Endodermal cell (in vitro differentiated cells): ENCODE measurements around the gene KCNIP3. TPM values are rescaled to one million over a fixed set of nuclear protein-coding genes. Genes with fewer than 3 reads are reported as not detected.

Experiments
- DNase-seq: peaks from one replicate; pipeline ENCODE4 v3.0.0-alpha.2; 2017
- H3K27ac ChIP-seq: 2 replicates; pipeline ENCODE4 v1.5.1; 2013; ENCODE audit warnings: mild to moderate bottlenecking, low read depth, low read length, moderate library complexity
- H3K27me3 ChIP-seq: 2 replicates; pipeline ENCODE4 v1.6.1; 2013; ENCODE audit warnings: mild to moderate bottlenecking, low read length, moderate library complexity; ENCODE audit not compliant: insufficient read depth, control insufficient read depth, poor library complexity, severe bottlenecking
- H3K36me3 ChIP-seq: 2 replicates; pipeline ENCODE4 v1.7.0; 2013; ENCODE audit warnings: mild to moderate bottlenecking, low read length, moderate library complexity; ENCODE audit not compliant: control insufficient read depth, insufficient read depth
- H3K4me1 ChIP-seq: one replicate; pipeline ENCODE4 v1.7.0; 2013; ENCODE audit warnings: low read length; ENCODE audit not compliant: control insufficient read depth, insufficient read depth
- H3K4me3 ChIP-seq: 2 replicates; pipeline ENCODE4 v1.5.1; 2013; ENCODE audit warnings: mild to moderate bottlenecking, low read length, moderate library complexity
- H3K9ac ChIP-seq: 2 replicates; pipeline ENCODE4 v1.6.1; 2013; ENCODE audit warnings: mild to moderate bottlenecking, low read length, moderate library complexity; ENCODE audit not compliant: poor library complexity, severe bottlenecking; ENCODE audit errors: extremely low read depth
- H3K9me3 ChIP-seq: 2 replicates; pipeline ENCODE4 v1.6.1; 2013; ENCODE audit warnings: mild to moderate bottlenecking, low read length, moderate library complexity; ENCODE audit not compliant: control insufficient read depth
- H3K27ac Mint-ChIP-seq: 2 replicates; pipeline ENCODE4 v1.8.0; 2020; ENCODE audit warnings: mixed read lengths
- H3K27me3 Mint-ChIP-seq: 2 replicates; pipeline ENCODE4 v1.8.0; 2021; ENCODE audit warnings: mild to moderate bottlenecking, mixed read lengths; ENCODE audit not compliant: insufficient read depth
- H3K36me3 Mint-ChIP-seq: 2 replicates; pipeline ENCODE4 v1.8.0; 2020; ENCODE audit warnings: low read depth, mixed read lengths
- H3K4me1 Mint-ChIP-seq: 2 replicates; pipeline ENCODE4 v1.8.0; 2020; ENCODE audit warnings: mixed read lengths
- H3K4me3 Mint-ChIP-seq: 2 replicates; pipeline ENCODE4 v1.8.0; 2020; ENCODE audit warnings: mild to moderate bottlenecking, moderate library complexity, mixed read lengths
- H3K9me3 Mint-ChIP-seq: 2 replicates; pipeline ENCODE4 v1.8.0; 2020; ENCODE audit warnings: mild to moderate bottlenecking, mixed read lengths
- WGBS, 2 experiments: methylation state at CpG; one replicate each; pipeline versions ENCODE4 v1.1.5 to v1.1.7; 2013; ENCODE audit warnings: missing lambda C conversion rate in 2 of 2, mixed read lengths in 1 of 2; ENCODE audit not compliant: insufficient coverage in 1 of 2, insufficient read length in 1 of 2; 5-methylcytosine and 5-hydroxymethylcytosine counted together
- total RNA-seq, 2 donors: library from RNA; stranded (reverse); fragmentation: NEBNext Ultra II Directional in 1 of 2; extraction: Animal tissue kit (Norgen Biotek cat#: 25700) in 1 of 2; gene quantifications; 2 replicates in 1 of 2; 3 replicates in 1 of 2; pipeline ENCODE4 v1.2.1, GENCODE V29; 2021
- TF ChIP-seq, protein P1 (sequence below): fragments of 200-600 bp; sonication (generic); conservative IDR thresholded peaks from 2 replicates; pipeline ENCODE4 v1.5.0; 2021; ENCODE audit warnings: antibody characterized with exemption, mild to moderate bottlenecking

The KCNIP3 gene
- total RNA-seq, 2 donors from 2014 or later = 0.26 to 1.3 TPM

GRCh38 chr2:95374451-95374920, 77.3 kb downstream of the KCNIP3 start:
- Histone ChIP-seq H3K9me3 (no peaks in the 10 kb centered on the region), H3K27me3 (no peaks in the 10 kb centered on the region), H3K27ac (no peak overlapping the region), H3K4me1 (no peaks in the 10 kb centered on the region), H3K9ac (no peak overlapping the region), H3K4me3 (no peak overlapping the region), H3K36me3 (no peaks in the 10 kb centered on the region)
- H3K27me3 Mint-ChIP-seq = no peaks in the 10 kb centered on the region
- H3K4me3 Mint-ChIP-seq = no peak overlapping the region
- H3K27ac Mint-ChIP-seq = no peak overlapping the region
- WGBS, 2 experiments = 85 to 90% methylated on average over 2 to 7 of the region's 11 CpGs
- TF ChIP-seq, protein P1, sequence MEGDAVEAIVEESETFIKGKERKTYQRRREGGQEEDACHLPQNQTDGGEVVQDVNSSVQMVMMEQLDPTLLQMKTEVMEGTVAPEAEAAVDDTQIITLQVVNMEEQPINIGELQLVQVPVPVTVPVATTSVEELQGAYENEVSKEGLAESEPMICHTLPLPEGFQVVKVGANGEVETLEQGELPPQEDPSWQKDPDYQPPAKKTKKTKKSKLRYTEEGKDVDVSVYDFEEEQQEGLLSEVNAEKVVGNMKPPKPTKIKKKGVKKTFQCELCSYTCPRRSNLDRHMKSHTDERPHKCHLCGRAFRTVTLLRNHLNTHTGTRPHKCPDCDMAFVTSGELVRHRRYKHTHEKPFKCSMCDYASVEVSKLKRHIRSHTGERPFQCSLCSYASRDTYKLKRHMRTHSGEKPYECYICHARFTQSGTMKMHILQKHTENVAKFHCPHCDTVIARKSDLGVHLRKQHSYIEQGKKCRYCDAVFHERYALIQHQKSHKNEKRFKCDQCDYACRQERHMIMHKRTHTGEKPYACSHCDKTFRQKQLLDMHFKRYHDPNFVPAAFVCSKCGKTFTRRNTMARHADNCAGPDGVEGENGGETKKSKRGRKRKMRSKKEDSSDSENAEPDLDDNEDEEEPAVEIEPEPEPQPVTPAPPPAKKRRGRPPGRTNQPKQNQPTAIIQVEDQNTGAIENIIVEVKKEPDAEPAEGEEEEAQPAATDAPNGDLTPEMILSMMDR = no peak
- no peaks in the 10 kb centered on the region for H3K4me1 Mint-ChIP-seq
- H3K36me3 Mint-ChIP-seq = no peaks in the 10 kb centered on the region
- no peaks in the 10 kb centered on the region for H3K9me3 Mint-ChIP-seq
- DNase-seq = peak; percentile 38

DNA sequence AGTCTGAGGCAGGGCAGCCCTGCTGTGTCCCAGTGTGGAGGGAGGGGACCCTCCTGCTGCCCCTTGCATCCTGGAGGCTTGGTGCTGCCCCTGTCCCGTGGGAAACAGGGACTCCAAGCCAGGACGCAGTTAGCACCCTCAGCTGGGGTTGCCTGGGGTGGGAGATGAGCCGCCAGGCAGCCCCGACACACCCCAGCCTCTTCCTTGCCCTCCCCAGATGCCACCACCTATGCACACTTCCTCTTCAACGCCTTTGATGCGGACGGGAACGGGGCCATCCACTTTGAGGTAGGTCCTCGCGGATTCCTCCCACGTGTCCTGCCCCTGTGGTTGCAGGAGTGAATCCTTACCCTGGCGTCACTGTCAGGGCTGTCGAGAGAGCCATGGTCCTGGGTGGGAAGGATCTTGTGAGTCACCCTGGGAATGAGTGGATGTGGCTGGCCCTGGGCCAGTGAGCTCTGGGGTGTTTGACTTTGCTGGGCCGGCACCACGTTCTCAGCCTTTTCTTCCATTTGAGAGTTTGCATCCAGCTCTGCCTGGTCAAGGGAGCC, 77.8 kb downstream of the KCNIP3 start:
- H3K27me3 ChIP-seq = no peaks in the 10 kb centered on the region
- no peaks in the 10 kb centered on the region for H3K4me1 ChIP-seq
- H3K9me3 ChIP-seq = no peaks in the 10 kb centered on the region
- Mint-ChIP-seq H3K36me3 (no peaks in the 10 kb centered on the region), H3K9me3 (no peaks in the 10 kb centered on the region), H3K4me3 (no peak overlapping the region), H3K4me1 (no peaks in the 10 kb centered on the region), H3K27me3 (no peaks in the 10 kb centered on the region), H3K27ac (no peak overlapping the region)
- no peak overlapping the region for H3K27ac ChIP-seq
- TF ChIP-seq, protein P1 = no peak
- no peak overlapping the region for H3K4me3 ChIP-seq
- DNase-seq = peak; percentile 40
- WGBS, 2 experiments = 86 to 91% methylated on average over 9 to 15 of the region's 15 CpGs
- H3K36me3 ChIP-seq = no peaks in the 10 kb centered on the region
- H3K9ac ChIP-seq = no peak overlapping the region

DNA sequence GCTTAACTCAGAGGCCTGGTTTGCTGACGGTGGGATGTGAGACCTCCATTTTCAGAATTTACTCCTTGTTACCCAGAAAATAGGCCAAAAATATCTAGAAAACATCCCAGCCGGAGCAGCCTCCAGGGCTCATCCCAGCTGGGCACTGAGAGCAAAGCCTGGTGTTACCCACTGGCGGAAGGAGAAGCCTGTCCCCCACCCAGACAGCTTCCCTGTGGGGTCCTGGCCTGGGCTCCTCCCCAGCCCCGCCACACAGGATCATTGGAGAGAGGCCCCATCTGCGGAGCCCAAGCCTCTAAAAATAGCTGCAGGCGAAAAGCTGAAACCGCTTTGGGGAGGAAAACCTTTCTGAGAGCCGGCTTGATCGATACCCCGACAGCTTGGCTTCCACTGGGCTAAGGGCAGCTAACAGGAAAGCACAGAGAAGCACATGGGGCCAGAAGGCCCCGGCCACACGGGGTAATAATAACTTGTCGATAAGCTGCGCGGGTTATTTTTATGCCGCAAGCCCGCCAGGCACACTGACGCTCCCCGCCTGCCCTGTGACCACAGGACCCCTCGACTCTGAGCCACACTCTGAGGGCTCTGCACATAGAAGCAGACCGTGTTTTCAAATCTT, 78.5 kb downstream of the KCNIP3 start:
- WGBS, 2 experiments = 92 to 94% methylated on average over 14 to 21 of the region's 21 CpGs
- Histone ChIP-seq H3K9ac (no peak overlapping the region), H3K36me3 (no peaks in the 10 kb centered on the region), H3K4me1 (no peaks in the 10 kb centered on the region), H3K27ac (no peak overlapping the region), H3K4me3 (no peak overlapping the region), H3K9me3 (no peaks in the 10 kb centered on the region), H3K27me3 (no peaks in the 10 kb centered on the region)
- H3K4me1 Mint-ChIP-seq = no peaks in the 10 kb centered on the region
- H3K27ac Mint-ChIP-seq = no peak overlapping the region
- no peaks in the 10 kb centered on the region for H3K27me3 Mint-ChIP-seq
- no peaks in the 10 kb centered on the region for H3K9me3 Mint-ChIP-seq
- TF ChIP-seq, protein P1 = no peak
- peak; percentile 33 for DNase-seq
- no peak overlapping the region for H3K4me3 Mint-ChIP-seq
- no peaks in the 10 kb centered on the region for H3K36me3 Mint-ChIP-seq
